HG03064 (cell line): Measurements from ENCODE around the gene HFE.
"Not testable (repeated sequence)": the region's sequence is repeated elsewhere in the genome, so short reads cannot be mapped to it uniquely, and the experiment has no call there.

Experiments used
- ATAC-seq: cut with Tn5 transposase; IDR thresholded peaks from one replicate; pipeline ENCODE4 v1.9.1; 2021; ENCODE audit warnings: low read depth; ENCODE audit not compliant: unreplicated experiment

Gene HFE

GRCh38 chr6:26105842-26106241 lies 18.6 kb downstream of the HFE start:
- ATAC-seq, result no peak

- no peak for ATAC-seq
Measured at GRCh38 chr6:26107935-26108334, 20.7 kb downstream of the HFE start.

- no peak for ATAC-seq
Measured at GRCh38 chr6:26109772-26110171, 22.5 kb downstream of the HFE start.

GRCh38 chr6:26113570-26113969 lies 26.3 kb downstream of the HFE start:
- ATAC-seq, result no peak

GRCh38 chr6:26115226-26115625 lies 28.0 kb downstream of the HFE start:
- no peak for ATAC-seq

- ATAC-seq, result no peak
Measured at GRCh38 chr6:26116267-26116666, 29.0 kb downstream of the HFE start.

GRCh38 chr6:26118999-26119398 lies 31.8 kb downstream of the HFE start:
- no peak for ATAC-seq

GRCh38 chr6:26120115-26120514 lies 32.9 kb downstream of the HFE start:
- not testable (repeated sequence) for ATAC-seq

- ATAC-seq, result no peak
Measured at GRCh38 chr6:26120807-26121140, 33.5 kb downstream of the HFE start.

GRCh38 chr6:26121141-26122004 lies 34.1 kb downstream of the HFE start:
- ATAC-seq, result no peak

- no peak for ATAC-seq
Measured at GRCh38 chr6:26122005-26122388, 34.8 kb downstream of the HFE start.

GRCh38 chr6:26122402-26122792 lies 35.2 kb downstream of the HFE start:
- ATAC-seq, result no peak

GRCh38 chr6:26122793-26123674 lies 35.8 kb downstream of the HFE start:
- peak; percentile 44 for ATAC-seq

GRCh38 chr6:26123675-26123946 lies 36.4 kb downstream of the HFE start:
- no peak for ATAC-seq

- peak; percentile 68 for ATAC-seq
Measured at GRCh38 chr6:26123947-26124780, 36.9 kb downstream of the HFE start.

- no peak for ATAC-seq
Measured at GRCh38 chr6:26124781-26125685, 37.8 kb downstream of the HFE start.

GRCh38 chr6:26126394-26127235 lies 39.4 kb downstream of the HFE start:
- no peak for ATAC-seq

- ATAC-seq, result no peak
Measured at GRCh38 chr6:26128013-26128771, 41.0 kb downstream of the HFE start.
